GM18502 (cell line): ENCODE data around the gene SUOX.
A peak's percentile ranks its signal among the peaks of the same experiment; 100 is the strongest.
"Not testable (repeated sequence)": the region's sequence is repeated elsewhere in the genome, so short reads cannot be mapped to it uniquely, and the experiment has no call there.

Experiments
- ATAC-seq: cut with Tn5 transposase; IDR thresholded peaks from one replicate; pipeline ENCODE4 v1.9.1; 2021; ENCODE audit warnings: mild to moderate bottlenecking; ENCODE audit not compliant: unreplicated experiment, poor library complexity

The SUOX gene

DNA sequence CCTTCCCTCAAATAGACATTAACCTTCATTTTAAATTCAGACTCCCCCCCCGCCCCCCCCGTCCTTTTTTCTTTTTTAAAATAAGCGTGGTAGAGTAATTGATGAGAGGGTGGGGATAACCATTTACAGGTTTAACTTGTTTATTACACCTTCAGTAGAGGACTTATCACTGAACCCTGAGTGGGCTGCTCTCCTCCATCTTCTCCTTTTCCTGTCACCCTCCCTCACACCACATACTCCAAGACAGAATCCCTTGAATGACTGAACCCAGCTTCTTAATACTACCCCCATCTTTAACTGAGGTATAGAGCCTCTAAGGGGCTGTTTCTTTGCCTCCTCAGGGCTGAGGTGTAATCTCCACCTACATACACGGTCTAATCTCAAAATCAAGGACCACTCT is 20.1 kb downstream of the SUOX start:
- ATAC-seq = no peak

DNA sequence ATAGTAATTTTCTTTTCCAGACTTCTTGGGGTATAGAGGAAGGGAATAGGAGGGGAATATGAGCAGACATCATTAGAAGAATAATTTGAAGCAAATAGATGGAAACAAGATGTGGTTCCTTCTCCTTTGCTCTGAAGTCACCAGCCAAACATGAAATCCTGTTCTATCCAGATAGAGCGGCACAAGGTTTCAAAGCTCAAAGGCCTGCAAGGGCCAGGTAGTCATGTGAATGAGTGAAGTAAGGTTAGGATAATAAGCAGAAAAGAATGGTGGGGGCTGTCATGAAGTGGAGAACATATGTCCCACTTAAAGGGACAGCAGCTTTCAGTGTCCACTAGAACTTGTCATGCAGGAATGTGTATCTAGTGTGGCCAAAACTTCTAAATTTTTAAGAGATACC is 21.3 kb downstream of the SUOX start:
- ATAC-seq = no peak

DNA sequence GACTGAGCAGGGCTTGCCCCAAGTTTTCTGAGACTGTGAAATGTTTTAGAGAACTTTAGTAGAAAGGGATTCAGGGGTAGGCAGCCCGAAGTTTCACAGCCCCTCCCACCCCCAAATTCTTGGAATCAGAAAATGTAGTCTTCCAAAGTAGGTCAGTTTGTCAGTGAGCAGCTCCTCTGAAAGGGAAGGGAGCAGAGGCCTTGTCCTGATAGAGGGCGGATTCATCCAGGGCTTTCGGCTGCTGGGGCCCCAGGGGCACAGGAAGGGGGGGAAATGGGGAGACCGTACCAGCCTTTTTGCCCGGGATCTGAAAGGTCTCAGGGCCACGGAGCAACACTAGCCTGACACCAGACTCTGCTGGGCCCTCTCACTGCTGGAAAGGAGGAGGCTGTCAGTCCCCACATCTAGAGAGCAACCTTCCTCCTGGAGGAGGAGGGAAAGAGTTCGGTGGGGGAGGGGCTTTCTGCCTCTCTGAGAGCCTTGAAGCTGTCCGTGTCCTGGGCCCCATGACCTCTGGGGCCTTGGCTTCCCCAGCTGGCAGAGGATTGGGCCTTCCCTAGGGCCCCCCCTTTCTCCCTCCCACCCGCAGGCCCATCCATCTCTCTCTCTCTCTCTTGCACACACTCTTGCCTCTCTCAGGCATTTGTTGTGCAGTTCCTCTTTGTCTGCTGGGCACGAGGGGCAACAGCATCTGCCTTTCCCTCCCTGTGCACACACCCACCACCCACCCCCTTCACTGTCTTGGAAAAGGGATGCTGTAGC is 23.5 kb downstream of the SUOX start, which contains the start of gene IKZF4:
IKZF4 (plus strand) TSS at position 621 of the 762 bp plus-strand sequence. CDS start 451 bp downstream, outside the sequence.
- no peak for ATAC-seq

DNA sequence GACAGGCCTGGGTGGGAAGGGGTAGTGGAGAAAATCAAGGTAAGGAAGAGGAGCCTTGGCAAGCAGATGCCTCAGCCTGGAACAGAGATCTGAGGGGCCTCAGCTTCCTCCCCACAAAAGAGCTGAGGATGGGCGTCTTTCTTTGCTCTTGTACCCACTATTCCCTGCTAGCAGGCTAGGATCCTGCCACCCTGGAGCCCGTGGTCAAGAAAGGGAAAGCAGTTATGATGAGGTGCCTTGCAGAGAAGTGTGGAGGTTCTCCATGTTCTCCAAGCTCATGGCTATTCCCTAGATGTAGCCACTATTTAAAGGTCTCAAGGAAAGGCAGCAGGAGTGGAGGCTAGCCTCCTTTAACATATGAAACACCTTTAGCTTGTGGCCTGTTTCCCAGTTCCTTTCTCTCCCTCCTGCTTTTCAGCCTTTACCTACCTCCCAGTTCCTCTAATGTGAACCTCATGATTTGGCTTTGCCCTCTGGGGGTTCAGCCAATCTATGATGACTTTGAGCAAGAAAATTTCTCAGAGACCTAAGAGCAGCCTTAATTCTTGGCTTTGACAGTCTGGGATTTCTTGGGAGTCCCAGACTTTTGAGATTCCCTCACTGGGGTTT is 24.9 kb downstream of the SUOX start:
- no peak for ATAC-seq

DNA sequence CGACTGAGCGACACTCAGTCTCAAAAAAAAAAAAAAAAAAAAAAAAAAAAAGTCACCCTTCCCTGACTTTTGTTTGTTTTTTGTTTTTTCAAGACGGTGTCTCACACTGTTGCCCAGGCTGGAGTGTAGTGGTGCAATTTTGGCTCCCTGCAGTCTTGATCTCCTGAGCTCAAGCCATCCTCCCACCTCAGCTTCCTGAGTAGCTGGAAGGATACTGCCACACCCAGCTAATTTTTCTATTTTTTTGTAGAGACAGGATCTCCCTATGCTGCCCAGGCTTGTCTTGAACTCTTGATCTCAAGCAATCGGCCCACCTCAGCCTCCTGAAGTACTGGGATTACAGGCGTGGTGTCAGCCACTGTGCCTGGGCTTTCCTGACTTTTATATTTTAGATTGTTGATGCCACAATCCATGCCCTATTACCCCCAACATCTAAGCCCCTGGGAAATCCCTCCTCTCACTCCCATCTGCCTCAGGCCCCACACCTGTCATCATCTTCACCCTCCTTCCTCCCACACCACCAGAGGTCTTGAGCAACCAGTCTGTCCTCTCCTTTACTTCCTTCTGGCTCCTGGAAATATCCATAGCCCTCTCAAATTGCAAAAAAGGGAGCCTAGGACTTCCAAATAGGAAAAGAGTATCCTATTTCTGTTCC is 31.6 kb downstream of the SUOX start:
- no peak for ATAC-seq

DNA sequence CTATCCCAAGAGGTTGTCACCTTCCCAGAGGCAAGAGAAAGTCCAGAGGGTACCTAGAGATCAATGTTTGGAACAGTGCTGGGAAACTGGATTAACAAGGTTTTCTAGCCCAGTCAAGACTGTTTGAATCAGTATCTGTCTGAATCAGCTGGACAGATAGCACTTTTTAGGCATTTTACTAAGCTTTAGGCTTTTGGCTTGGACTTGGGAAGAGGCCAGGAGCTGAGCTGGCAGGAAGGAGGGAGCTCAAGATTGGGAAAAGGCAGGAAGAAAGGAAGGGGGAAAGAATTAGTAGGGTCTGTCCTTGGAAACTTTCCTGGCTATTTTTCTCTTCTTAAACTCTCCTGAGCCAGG is 32.1 kb downstream of the SUOX start:
- no peak for ATAC-seq

DNA sequence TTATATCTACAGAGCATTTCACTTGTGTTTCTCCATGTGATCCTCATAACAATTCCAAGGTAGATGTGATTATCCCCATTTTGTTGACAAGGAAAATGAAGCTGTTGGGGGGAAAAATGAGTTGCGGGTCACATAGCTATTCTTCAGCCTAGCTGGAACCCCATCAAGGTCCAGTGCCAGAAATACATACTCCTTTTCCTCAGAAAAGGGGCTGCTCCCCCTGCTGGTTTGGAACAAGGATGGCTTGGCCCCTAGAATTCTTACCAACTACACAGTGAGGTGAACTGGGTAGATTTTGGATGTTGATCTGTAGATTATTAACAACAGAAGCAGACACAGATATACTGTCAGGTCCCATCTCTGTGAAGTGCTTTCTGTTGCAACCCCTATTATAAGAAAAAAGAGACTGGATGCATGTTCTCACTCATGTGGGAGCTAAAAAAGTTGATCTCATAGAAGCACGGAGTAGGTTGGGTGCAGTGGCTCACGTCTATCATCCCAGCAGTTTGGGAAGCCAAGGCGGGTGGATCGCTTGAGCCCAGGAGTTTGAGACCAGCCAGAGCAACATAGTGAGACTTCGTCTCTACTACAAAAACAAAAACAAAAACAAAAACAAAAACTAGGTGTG is 32.7 kb downstream of the SUOX start:
- peak; percentile 47 for ATAC-seq

DNA sequence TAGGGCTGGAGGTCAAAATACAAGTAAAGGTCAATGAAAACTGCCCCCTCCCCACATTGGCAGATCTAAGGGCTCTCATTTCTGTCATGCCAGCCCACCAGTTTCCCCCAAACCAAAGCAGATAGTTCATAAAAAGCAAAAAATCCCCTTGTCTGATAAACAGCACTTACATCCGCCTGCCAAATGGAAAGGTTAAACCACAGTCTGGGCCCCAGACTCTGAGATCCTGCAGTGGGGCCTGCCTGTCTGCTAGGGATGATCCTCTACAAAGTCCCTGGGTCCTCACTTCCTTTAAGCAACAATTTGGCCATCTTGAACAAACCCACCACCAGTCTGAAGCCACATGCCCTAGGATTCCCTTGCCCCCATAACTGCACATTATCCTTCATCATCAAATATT is 34.9 kb downstream of the SUOX start:
- no peak for ATAC-seq

DNA sequence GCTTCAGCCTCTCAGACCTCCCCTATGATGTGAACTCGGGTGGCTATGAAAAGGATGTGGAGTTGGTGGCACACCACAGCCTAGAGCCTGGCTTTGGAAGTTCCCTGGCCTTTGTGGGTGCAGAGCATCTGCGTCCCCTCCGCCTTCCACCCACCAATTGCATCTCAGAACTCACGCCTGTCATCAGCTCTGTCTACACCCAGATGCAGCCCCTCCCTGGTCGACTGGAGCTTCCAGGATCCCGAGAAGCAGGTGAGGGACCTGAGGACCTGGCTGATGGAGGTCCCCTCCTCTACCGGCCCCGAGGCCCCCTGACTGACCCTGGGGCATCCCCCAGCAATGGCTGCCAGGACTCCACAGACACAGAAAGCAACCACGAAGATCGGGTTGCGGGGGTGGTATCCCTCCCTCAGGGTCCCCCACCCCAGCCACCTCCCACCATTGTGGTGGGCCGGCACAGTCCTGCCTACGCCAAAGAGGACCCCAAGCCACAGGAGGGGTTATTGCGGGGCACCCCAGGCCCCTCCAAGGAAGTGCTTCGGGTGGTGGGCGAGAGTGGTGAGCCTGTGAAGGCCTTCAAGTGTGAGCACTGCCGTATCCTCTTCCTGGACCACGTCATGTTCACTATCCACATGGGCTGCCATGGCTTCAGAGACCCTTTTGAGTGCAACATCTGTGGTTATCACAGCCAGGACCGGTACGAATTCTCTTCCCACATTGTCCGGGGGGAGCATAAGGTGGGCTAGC is 37.7 kb downstream of the SUOX start:
- ATAC-seq = no peak

DNA sequence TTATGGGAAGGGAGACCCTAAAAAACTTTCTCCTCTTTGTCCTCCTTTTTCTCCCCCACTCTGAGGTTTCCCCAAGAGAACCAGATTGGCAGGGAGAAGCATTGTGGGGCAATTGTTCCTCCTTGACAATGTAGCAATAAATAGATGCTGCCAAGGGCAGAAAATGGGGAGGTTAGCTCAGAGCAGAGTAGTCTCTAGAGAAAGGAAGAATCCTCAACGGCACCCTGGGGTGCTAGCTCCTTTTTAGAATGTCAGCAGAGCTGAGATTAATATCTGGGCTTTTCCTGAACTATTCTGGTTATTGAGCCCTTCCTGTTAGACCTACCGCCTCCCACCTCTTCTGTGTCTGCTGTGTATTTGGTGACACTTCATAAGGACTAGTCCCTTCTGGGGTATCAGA is 40.1 kb downstream of the SUOX start:
- ATAC-seq = no peak

DNA sequence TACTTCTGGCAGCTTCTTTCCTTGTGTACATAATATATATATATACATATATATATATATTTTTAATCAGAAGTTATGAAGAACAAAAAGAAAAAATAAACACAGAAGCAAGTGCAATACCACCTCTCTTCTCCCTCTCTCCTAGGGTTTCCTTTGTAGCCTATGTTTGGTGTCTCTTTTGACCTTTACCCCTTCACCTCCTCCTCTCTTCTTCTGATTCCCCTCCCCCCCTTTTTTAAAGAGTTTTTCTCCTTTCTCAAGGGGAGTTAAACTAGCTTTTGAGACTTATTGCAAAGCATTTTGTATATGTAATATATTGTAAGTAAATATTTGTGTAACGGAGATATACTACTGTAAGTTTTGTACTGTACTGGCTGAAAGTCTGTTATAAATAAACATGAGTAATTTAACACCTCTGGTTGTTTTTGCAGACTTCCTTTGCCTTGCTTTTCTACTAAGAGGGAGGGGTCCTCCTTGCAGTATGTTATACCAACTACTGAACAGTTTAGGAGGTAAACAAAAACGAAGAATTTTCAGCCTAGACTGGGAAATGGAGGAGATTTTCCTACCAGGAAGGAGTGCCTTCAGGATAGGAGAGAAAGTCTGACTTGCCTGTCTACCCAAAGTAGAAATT is 41.1 kb downstream of the SUOX start:
- ATAC-seq = no peak

DNA sequence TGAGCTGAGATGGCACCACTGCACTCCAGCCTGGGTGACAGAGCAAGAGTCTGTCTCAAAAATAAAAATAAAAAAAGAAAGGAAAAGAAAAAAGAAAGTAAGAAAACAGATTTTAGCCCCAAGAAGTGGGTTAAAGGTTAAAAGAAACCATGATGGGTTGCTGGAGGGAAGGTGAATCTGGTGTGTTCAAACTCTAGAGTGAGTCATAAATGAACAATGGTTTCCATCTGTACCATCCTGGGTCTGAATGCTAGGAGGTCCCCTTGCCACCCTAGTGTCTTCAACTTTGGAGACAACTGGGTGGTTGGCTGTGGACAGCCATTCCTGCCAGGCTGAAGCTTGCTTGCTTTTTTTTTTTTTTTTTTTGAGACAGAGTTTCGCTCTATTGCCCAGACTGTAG is 43.1 kb downstream of the SUOX start:
- ATAC-seq = no peak

DNA sequence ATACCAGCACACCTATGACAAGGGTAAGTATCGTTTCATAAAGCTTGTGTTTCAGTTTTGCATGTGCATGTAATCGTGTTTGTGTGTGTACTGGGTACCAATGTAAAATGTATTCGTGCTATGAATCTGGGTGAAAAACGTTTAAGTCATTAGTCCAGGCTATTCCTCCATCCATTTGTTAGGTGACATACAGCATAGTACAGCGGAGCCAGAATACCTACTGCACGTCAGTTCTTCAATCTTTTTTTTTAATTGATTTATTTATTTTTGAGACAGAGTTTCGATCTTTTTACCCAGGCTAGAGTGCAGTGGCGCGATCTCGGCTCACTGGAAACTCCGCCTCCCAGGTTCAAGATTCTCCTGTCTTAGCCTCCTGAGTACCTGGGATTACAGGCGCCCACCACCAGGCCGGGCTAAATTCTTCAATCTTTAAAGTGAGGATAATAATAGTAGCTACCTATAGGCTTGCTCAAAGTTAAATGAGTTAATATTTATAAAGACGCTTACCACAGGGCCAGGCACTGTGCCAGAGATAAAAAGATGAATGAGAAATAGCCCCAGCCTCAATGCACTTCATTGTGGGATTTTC is 44.0 kb downstream of the SUOX start:
- ATAC-seq = no peak

DNA sequence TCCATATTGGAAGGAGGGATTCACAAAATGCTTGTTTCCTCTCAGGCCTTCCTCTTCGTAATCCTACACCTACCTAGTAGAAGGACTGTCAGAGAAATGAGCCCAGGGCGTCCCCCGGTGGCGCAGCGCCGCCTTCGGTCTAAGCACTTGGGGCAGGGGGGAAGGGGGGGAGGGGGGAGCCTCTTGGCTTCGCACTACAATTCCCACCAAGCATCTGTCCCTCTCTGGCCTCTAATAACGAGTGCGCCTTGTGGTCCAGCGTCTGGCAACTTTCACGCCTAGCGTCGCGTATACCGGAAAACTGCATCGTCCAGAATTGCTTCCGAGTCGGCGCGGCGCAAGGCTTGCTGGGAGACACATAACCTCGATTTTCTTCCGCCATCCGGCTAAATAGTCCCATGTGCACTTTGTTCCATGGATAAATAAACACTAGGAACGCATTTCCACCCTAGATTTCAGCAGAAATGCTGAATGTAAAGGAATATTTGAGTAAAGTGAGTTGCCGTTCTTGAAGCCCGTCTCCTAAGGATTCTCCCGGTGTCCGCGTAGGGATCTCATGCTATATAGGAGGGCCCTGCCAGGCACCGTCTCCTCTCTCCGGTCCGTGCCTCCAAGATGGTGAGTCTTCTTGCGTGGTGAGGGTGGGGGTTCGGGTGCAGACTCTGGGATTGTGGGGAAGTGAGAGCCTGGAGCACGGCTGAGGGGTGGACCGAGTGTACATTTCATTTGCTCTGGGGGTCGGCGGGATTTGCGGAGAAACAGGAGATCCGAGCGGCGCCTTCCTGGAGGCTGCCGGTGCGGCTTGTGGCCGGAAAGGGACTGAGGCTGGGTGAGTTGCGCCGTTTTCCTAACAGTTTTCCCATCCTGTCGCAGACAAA is 44.7 kb downstream of the SUOX start, which contains the start of gene RPS26:
RPS26 (plus strand) TSS at position 367 of the 878 bp plus-strand sequence; CDS start at position 616, 249 bp downstream.
- peak; percentile 91 for ATAC-seq

DNA sequence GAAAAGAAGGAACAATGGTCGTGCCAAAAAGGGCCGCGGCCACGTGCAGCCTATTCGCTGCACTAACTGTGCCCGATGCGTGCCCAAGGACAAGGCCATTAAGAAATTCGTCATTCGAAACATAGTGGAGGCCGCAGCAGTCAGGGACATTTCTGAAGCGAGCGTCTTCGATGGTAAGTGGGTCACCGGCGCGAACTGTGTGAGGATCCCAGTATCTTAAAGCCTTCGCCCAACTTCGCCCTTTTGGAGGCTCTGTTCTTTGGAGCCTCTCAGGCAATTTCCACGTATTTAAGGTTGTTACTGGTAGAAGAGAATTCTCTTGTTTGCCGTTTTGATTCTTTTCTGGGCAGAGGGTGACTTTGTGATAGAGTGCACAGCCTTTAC is 45.3 kb downstream of the SUOX start:
- ATAC-seq = not testable (repeated sequence)

DNA sequence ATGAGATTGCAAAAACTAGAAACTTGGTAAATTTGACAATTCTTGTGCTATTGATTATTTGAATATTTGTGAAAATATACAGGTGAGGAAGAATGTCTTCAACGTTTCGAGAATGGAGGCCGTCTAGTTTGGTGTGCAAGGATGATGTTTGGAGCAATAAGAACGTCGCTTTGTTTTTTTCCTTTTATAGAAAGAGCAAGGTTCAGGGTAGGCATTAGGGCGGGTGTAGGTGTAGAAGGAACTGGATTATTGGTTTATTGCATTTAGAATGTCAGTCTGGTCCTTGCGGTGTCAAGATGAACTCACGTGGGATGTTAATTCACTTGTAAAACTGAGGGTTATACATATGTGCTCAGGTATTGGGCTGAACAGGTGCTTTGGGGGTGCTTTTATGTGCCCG is 45.8 kb downstream of the SUOX start:
- no peak for ATAC-seq

DNA sequence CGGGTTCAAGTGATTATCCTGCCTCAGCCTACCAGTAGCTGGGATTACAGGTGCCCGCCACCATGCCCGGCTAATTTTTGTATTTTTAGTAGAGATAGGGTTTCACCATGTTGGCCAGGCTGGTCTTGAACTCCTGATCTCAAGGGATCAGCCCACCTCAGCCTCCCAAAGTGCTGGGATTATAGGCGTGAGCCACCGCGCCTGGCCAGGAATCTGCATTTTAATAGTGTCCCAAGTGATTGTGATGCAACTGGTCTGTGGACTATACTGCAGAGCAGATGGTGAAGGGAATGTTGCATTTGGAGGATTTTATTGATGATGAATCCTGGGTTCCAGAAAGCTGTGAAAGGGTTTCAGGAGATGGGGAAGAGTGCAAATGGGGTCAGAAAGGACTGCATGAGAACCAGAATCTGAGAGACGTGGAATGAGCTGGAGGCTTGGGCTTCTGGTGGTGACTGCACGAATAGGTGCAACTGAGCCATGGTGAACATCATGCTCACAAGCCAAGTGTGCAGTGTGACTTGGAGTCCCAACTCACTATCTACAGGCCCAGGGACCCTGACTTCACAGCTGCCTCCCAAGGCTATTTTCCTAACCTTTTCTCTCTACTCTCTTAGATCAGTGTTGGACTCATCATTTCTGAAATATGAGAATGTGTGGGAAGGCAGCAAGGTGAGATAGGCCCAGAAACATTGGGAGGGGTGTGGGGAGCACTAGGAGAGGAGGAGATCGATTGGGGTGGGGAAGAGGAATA is 49.1 kb downstream of the SUOX start:
- no peak for ATAC-seq

DNA sequence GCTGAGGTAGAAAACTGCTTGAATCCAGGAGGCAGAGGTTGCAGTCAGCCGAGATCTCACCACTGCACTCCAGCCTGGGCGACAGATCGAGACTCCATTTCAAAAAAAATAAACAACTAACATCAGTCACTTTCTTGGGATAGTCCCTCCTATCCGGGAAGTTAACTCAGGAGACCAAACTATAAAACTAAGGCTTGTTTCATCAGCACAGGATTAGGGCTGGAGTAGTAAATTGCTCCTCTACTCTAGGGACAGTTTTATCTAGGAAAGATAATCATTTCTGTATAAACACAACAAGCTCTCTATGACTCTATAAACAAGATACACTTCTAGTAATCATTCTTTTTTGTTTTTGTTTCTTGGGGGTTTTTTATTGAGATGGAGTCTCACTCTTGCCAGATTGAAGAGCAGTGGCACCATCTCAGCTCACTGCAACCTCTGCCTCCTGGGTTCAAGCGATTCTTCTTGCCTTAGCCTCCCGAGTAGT is 56.4 kb downstream of the SUOX start:
- no peak for ATAC-seq
